ENCODE measurements around the gene SCFD2. TPM values are rescaled to one million over a fixed set of nuclear protein-coding genes. Genes with fewer than 3 reads are reported as not detected.
"Not testable (repeated sequence)": the region's sequence is repeated elsewhere in the genome, so short reads cannot be mapped to it uniquely, and the experiment has no call there.

The SCFD2 gene
- total and polyA plus RNA-seq, 8 donors: 11.4 to 26.6 (median 13.7) TPM

- ATAC-seq (no peak), DNase-seq (no peak)
- intact Hi-C loops (cut with DNase I): no loop called here
- no peak for TF ChIP-seq CTCF (IDR thresholded peaks at IDR 0.05)
- H3K27me3 ChIP-seq: no peaks in the 10 kb centered on the region
- H3K4me3 ChIP-seq: no peak overlapping the region
- H3K4me1 ChIP-seq: no peaks in the 10 kb centered on the region
- H3K9me3 ChIP-seq: no peaks in the 10 kb centered on the region
- H3K27ac ChIP-seq: no peak overlapping the region
- H3K36me3 ChIP-seq: no peaks in the 10 kb centered on the region
These were observed 137.8 kb downstream of the SCFD2 start for GRCh38 chr4:53228036-53228435.

GRCh38 chr4:53227451-53227850, 138.4 kb downstream of the SCFD2 start:
- H3K36me3 ChIP-seq: no peaks in the 10 kb centered on the region
- intact Hi-C loops (cut with DNase I): no loop called here

GRCh38 chr4:53221832-53222480, 143.9 kb downstream of the SCFD2 start:
- no peak for DNase-seq
- intact Hi-C loops (cut with DNase I): no loop called here

More at GRCh38 chr4:53227451-53227850, 138.4 kb downstream of the SCFD2 start:
- Histone ChIP-seq H3K27ac (no peak overlapping the region), H3K27me3 (no peaks in the 10 kb centered on the region), H3K9me3 (no peaks in the 10 kb centered on the region), H3K4me1 (no peaks in the 10 kb centered on the region), H3K4me3 (no peak overlapping the region)
- TF ChIP-seq CTCF (IDR thresholded peaks at IDR 0.05): no peak
- DNase-seq (no peak), ATAC-seq (no peak)

GRCh38 chr4:53219148-53219547, 146.7 kb downstream of the SCFD2 start:
- H3K4me1 ChIP-seq; H3K27ac ChIP-seq; intact Hi-C loops (cut with DNase I); H3K4me3 ChIP-seq; H3K36me3 ChIP-seq; H3K9me3 ChIP-seq; H3K27me3 ChIP-seq; ATAC-seq: not testable (repeated sequence)
- peak in 1 of 4 donors; percentile 37 for DNase-seq

More at GRCh38 chr4:53221832-53222480, 143.9 kb downstream of the SCFD2 start:
- no peaks in the 10 kb centered on the region for H3K27me3 ChIP-seq
- H3K36me3 ChIP-seq: no peaks in the 10 kb centered on the region
- H3K4me1 ChIP-seq: no peaks in the 10 kb centered on the region
- peaks cover 0 to 6% of the 10 kb centered on the region in 2 donors for H3K9me3 ChIP-seq
- no peak for TF ChIP-seq CTCF (IDR thresholded peaks at IDR 0.05)
- H3K27ac ChIP-seq: no peak overlapping the region
- no peak for ATAC-seq
- H3K4me3 ChIP-seq: no peak overlapping the region

GRCh38 chr4:53208753-53209152, 157.1 kb downstream of the SCFD2 start:
- no peak overlapping the region for H3K4me3 ChIP-seq
- no peaks in the 10 kb centered on the region for H3K4me1 ChIP-seq
- H3K36me3 ChIP-seq: no peaks in the 10 kb centered on the region
- no peaks in the 10 kb centered on the region for H3K9me3 ChIP-seq
- ATAC-seq (no peak), DNase-seq (no peak)
- H3K27ac ChIP-seq: no peak overlapping the region
- no peaks in the 10 kb centered on the region for H3K27me3 ChIP-seq
- intact Hi-C loops (cut with DNase I): no loop called here
- TF ChIP-seq CTCF (IDR thresholded peaks at IDR 0.05): no peak

- H3K27ac ChIP-seq: no peak overlapping the region
- intact Hi-C loops (cut with DNase I): no loop called here
- no peaks in the 10 kb centered on the region for H3K27me3 ChIP-seq
- ATAC-seq: no peak
- no peak for TF ChIP-seq CTCF (IDR thresholded peaks at IDR 0.05)
- DNase-seq: no peak
- no peaks in the 10 kb centered on the region for H3K4me1 ChIP-seq
- no peaks in the 10 kb centered on the region for H3K36me3 ChIP-seq
- H3K9me3 ChIP-seq: no peaks in the 10 kb centered on the region
- H3K4me3 ChIP-seq: no peak overlapping the region
These were observed 159.9 kb downstream of the SCFD2 start for GRCh38 chr4:53205970-53206369.

All from left lung (tissue), 10 donors.